ENCODE data around the gene ANKRD2.
A peak's percentile ranks its signal among the peaks of the same experiment; 100 is the strongest.
"Not testable (repeated sequence)": the region's sequence is repeated elsewhere in the genome, so short reads cannot be mapped to it uniquely, and the experiment has no call there.

ANKRD2 gene

GRCh38 chr10:97547271-97547600 is 25.3 kb upstream of the ANKRD2 start:
- DNase-seq, result no peak

DNA sequence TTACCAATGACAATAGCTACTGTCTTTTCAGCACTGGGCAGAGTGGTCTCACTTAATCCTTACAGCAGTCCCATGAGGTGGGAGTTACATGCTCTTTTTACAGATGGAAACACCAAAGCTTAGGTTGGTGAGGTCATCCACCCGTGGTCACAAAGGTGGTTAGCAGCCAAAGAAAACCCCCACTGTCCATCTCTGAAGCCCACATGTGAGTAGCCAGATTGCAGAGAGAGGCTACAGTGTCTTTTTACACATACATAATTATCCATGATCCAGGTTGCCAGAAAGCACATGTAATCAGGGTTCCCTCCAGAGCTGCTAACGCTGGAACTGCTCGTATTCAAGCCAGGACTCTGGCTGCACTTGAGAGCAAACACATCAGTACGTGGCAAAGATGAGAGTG is 24.6 kb upstream of the ANKRD2 start:
- no peak for DNase-seq

- no peak for DNase-seq
These were observed 23.6 kb upstream of the ANKRD2 start for GRCh38 chr10:97548828-97549455.

GRCh38 chr10:97549587-97550322 is 22.8 kb upstream of the ANKRD2 start:
- no peak for DNase-seq

DNA sequence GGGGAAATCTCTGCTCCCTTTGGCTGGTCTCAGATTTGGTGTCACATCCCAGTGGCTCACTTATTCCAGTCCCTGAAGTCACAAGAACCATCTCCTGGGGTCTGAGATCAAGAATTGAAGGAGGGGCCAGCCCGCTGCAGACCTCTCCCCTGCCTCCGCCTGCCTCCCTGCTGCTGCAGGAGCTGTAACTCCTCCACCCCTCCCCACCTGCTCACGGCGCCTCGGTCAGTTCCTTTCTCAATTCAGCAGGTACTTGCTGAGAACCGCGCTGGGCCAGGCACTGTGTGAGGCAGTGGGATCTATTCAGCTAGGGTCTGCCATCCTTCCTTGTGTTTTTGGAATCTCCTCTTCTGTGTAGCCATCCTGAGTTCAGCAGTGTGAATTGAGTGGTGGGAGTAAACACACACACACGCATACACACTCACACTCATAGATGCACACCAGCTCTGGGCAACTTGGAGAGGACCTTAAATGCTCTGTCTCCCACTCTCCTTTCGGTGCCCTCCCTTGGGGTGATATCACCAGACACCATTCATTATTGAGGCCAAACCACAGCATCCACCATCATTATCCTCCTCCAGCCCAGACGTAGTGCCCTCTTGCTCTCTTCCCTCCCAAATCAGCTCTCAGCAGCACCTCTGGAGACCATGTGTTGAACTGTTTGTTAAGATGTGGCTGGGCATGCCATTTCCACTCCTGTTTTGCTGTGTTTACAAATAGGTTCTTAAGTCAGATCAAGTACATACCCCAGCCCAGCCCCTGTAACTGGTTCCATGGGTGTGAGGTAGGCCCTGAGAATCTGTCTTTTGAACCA is 22.0 kb upstream of the ANKRD2 start:
- no peak for DNase-seq

DNA sequence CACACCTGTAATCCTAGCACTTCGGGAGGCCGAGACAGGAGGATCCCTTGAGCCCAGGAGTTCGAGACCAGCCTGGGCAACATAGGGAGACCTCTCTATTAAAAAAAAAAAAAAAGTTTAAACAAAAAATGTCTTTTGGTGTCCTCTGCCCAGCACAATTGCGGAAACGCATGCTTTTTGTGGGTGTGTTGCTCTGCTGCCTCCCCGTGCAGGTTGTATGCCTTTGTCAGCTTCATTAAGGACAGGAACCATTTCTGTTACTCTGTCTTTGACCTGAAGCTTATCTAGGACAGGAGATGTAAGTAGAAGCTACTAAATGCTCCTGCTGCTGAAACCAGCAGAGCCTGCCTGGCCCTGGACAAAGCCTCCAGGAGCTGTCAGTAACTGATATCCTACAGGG is 21.3 kb upstream of the ANKRD2 start:
- no peak for DNase-seq

GRCh38 chr10:97553575-97554031 is 19.0 kb upstream of the ANKRD2 start:
- DNase-seq, result peak; percentile 1

DNA sequence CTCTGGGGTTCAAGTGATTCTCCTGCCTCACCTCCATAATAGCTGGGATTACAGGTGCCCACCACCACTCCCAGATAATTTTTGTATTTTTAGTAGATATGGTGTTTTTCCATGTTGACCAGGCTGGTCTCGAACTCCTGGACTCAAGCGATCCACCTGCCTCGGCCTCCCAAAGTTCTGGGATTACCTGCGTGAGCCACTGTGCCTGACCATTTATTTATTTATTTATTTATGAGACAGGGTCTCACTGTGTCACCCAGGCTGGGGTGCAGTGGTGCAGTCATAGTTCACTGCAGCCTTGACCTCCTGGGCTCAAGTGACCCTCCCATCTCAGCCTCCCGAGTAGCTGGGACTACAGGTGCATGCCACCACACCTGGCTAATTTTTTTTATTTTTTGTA is 18.2 kb upstream of the ANKRD2 start:
- not testable (repeated sequence) for DNase-seq

GRCh38 chr10:97555541-97555940 is 17.0 kb upstream of the ANKRD2 start:
- DNase-seq, result not testable (repeated sequence)

DNA sequence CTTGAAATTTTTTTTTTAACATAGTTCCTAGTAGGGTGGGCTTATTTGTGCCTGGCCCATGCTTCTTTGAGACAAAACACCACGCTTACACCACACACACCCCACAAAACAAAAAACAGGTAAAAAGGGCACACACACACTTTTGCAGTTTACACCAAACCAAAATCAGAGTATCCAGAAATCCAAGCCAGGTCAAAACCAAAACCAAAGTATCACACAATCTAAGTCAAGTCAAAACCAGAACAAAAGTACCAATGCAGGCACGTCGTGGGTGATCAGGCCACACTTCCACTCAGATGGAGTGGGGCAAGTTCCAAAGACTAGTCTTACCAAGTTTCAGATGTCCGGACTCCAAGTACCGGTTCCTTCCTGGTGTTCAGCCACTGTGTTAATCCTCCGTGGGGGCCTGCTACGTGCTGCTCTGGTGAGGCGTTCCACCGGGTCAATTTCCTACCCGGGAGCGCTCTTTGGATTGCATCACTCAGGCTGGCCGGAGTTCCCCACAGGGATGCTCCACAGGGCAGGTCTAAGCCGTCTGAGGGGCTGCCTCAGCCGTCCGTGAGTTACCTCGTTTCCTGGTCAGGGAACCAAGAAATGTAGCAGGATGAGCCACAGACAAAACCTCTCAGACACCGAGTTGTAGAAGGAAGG is 11.7 kb upstream of the ANKRD2 start:
- DNase-seq, result not testable (repeated sequence)

DNA sequence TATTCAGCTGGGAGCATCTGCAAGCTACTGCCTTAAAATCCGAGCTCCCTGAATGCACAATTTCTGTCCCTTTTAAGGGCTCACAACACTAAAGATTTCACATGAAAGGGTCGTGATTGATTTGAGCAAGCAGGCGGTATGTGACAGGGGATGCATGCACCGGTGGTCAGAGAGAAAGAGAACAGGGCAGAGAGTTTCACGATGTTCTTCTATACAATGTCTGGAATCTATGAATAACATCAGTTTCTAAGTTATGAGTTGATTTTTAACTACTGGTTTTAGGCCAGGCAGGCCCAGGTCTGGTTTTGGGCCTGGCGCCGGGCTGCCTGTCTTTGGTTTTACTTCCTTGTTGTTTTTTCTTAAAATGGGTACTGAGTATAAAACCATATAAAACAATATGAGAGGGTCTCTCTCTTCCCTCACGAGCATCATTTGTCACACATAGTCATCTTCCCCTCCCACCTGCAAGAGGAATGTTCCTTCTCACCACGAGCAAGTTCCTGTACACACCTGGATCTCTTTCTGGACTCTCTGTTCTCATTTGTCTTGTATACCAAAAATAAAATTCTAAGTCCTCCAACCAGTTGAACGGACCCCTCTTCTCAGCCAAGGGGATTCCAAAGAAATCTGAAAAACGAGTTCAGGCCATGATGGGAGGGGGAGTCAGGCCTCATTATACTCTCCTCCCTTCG is 11.0 kb upstream of the ANKRD2 start:
- not testable (repeated sequence) for DNase-seq

GRCh38 chr10:97562329-97562728 is 10.2 kb upstream of the ANKRD2 start:
- DNase-seq, result not testable (repeated sequence)

DNA sequence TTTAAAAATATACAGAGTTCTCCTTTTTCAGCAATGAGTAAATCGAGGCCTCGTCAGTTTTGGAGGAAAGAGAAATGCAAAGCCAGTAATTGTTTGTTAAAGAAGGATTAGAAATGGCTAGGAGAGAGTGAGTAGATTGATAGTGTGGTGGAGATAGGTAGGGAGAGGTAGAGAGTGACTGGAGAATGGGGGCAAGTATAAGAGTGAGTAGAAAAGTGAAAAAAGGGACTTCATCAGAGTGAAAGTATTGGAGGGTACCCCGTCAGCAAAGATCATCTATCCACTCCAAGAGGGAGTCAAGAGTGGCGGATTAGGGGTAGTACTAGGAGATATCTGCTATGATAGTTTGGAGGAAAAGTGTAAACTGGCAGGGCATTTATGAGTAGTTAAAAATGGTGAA is 9.2 kb upstream of the ANKRD2 start:
- DNase-seq, result no peak

DNA sequence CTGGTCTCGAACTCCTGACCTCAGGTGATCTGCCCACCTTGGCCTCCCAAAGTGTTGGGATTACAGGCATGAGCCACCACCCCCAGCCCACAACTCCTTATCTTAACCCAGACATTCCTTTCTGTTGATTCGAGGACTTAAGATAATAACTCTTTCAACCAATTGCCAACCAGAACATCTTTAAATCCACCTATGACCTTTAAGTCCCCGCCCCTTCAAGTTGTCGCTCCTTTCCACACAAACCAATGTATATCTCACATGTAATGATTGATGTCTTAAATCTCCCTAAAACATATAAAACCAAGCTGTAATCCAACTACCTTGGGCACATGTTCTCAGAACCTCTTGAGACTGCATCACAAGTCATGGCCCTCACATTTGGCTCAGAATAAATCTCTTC is 7.8 kb upstream of the ANKRD2 start:
- DNase-seq, result no peak

- no peak for DNase-seq
These were observed 6.1 kb upstream of the ANKRD2 start for GRCh38 chr10:97566336-97566996.

- DNase-seq, result no peak
These were observed 4.7 kb upstream of the ANKRD2 start for GRCh38 chr10:97567891-97568290.

DNA sequence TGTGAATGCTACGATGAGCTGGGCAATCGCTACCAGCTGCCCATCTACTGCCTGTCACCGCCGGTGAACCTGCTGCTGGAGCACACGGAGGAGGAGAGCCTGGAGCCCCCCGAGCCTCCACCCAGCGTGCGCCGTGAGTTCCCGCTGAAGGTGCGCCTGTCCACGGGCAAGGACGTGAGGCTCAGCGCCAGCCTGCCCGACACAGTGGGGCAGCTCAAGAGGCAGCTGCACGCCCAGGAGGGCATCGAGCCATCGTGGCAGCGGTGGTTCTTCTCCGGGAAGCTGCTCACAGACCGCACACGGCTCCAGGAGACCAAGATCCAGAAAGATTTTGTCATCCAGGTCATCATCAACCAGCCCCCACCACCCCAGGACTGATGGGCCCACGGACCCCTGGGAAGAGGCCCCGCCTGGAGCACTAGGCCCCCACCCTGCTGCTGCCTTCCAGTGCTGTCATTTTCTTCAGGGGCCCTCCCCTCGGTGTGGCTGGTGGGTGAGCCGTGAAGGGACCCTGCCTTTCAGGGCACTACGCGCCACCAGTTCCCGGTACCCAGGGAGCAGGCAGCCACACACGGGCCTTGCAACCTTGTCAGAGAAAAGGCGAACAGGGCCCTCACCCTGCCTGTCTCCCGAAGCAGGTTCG is 2.3 kb upstream of the ANKRD2 start:
- DNase-seq, result no peak

DNA sequence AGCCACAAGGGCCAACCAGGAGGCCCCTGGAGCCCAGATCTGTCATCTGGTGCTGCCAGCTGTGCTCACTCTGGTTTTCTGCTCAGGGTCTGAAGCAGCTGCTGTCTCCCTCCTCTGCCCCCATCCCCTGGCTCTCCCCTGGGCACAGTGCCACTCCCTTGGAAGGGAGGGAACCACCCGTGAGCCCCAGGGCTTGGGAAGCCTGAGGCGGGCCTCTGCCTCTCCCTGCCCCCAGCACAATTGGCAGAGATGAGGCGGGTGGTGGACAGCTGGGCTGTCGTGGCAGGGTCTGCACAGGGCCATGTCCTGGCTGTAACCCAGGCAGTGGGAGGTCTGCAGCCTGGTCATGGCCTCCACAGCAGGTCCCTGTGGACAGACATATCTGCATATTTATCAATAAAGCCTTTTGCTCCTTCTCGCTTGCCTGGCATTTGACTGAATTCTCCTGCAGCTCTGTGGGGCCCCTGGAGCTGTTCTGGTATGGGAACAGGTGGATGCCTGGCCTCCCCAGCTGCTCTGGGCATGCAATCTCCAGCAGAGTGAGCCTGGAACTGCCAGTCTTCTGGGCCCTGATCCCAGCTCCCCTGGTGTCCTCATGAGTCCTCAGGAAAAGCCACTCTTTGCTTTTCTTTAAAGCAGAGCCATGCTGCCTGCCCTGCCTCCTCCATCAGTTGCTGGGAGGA is 1.6 kb upstream of the ANKRD2 start:
- DNase-seq, result no peak

GRCh38 chr10:97571622-97572021 is 957 bp upstream of the ANKRD2 start:
- no peak for DNase-seq

DNA sequence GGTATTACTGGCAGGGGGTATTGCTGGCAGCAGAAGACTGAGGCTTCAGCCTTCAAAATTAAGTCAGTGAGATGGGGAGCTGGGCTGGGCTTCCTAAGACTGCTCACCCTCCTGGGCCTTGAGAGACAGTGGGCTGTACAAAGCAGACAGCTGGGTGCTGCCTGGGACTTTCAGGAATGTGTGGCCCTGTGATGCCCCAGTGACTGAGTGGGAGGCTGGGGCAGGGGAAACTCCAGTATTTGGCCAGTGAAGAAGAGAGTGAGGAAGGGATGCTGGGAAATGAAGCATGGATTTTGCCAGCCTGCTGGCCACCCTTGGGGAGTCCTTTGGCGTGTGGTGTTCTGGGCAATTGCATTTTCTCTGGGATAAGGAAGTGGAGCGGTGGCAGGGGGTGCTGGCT is 442 bp downstream of the ANKRD2 start:
- DNase-seq, result no peak

GRCh38 chr10:97573672-97574071 is 1.1 kb downstream of the ANKRD2 start:
- no peak for DNase-seq

All from NCI-H774 (cell line).